Stimulated activated CD8-positive, alpha-beta memory T cell treated with anti-CD3 and anti-CD28 coated beads, Interleukin-2, amount 100 ng/mL, for 1 hour (primary cell): ENCODE data around the gene ZNF70.

Source experiments
- DNase-seq, 2 donors: peaks; one replicate each; pipeline ENCODE4 v3.0.0-alpha.2; 2020; ENCODE audit warnings: low read depth in 2 of 2

The ZNF70 gene

GRCh38 chr22:23716811-23717801 is 33.8 kb downstream of the ZNF70 start:
- peak; percentile 68 to 69 for DNase-seq

GRCh38 chr22:23715806-23716375 is 35.0 kb downstream of the ZNF70 start:
- no peak for DNase-seq

- no peak for DNase-seq
Observed at GRCh38 chr22:23714596-23715578, 36.0 kb downstream of the ZNF70 start.

- DNase-seq = no peak
Observed at GRCh38 chr22:23713696-23714595, 37.0 kb downstream of the ZNF70 start.

GRCh38 chr22:23712256-23712655 is 38.7 kb downstream of the ZNF70 start:
- DNase-seq = no peak

GRCh38 chr22:23709107-23709506 is 41.8 kb downstream of the ZNF70 start:
- DNase-seq = no peak

GRCh38 chr22:23708270-23708669 is 42.6 kb downstream of the ZNF70 start:
- DNase-seq = no peak

GRCh38 chr22:23705358-23705757 is 45.6 kb downstream of the ZNF70 start:
- no peak for DNase-seq

GRCh38 chr22:23704829-23705228 is 46.1 kb downstream of the ZNF70 start:
- no peak for DNase-seq

GRCh38 chr22:23704062-23704461 is 46.9 kb downstream of the ZNF70 start:
- no peak for DNase-seq

GRCh38 chr22:23700706-23701105 is 50.2 kb downstream of the ZNF70 start:
- no peak for DNase-seq

- no peak for DNase-seq
Observed at GRCh38 chr22:23698673-23699235, 52.2 kb downstream of the ZNF70 start.

GRCh38 chr22:23698094-23698493 is 52.8 kb downstream of the ZNF70 start:
- DNase-seq = no peak

GRCh38 chr22:23697031-23697970 is 53.6 kb downstream of the ZNF70 start:
- DNase-seq = no peak

GRCh38 chr22:23696326-23696851 is 54.5 kb downstream of the ZNF70 start:
- peak; percentile 44 to 57 for DNase-seq

- no peak for DNase-seq
Observed at GRCh38 chr22:23695571-23696325, 55.2 kb downstream of the ZNF70 start.

GRCh38 chr22:23695141-23695540 is 55.8 kb downstream of the ZNF70 start:
- no peak for DNase-seq

GRCh38 chr22:23693979-23694680 is 56.8 kb downstream of the ZNF70 start:
- DNase-seq = no peak
